Measurements from ENCODE around the gene ADAMTSL2.

Gene ADAMTSL2

DNA sequence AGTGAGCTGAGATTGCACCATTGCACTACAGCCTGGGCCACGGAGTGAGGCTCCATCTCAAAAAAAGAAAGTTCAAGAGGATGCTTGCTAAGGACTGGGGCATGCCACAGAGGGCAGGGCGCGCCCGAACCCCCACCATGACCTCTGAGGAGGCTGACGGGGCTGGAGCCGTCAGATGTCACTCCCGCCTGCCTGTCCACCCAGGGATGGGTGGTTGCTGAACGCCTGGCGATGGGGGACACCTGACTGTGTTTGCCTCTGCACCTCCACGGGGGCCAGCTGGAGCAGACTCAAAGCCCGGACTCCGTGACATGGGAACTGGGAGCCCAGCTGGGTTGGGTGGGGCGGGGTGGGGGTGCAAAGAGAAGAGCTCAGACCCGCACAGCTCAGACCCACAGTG lies 31.9 kb downstream of the ADAMTSL2 start:
- DNase-seq (ENCODE audit: low read depth, low spot score): no peak
- no peak overlapping the region for H3K4me3 ChIP-seq (ENCODE audit: low read length)

DNA sequence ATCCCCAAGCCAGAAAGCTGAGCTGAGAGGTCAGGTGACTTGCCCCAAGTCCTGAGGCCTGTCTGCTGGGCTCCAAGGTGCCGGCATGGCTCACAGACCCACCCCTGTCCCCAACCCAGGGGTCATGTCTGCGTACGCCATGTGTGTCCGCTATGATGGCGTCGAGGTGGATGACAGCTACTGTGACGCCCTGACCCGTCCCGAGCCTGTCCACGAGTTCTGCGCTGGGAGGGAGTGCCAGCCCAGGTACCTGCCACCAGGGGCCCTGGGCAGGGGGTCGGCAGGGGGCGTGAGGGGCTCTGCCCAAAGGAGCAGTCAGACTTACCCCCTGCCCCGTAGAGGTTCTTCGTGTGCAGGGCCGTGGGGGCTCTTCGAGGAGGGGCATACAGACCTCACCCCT lies 32.3 kb downstream of the ADAMTSL2 start:
- no peak for DNase-seq (ENCODE audit: low read depth, low spot score)
- H3K4me3 ChIP-seq (ENCODE audit: low read length): no peak overlapping the region

GRCh38 chr9:133568186-133568585 lies 33.7 kb downstream of the ADAMTSL2 start:
- DNase-seq (ENCODE audit: low read depth, low spot score): no peak
- H3K4me3 ChIP-seq (ENCODE audit: low read length): no peak overlapping the region

- no peak for DNase-seq (ENCODE audit: low read depth, low spot score)
- H3K4me3 ChIP-seq (ENCODE audit: low read length): no peak overlapping the region
These were observed 34.7 kb downstream of the ADAMTSL2 start for GRCh38 chr9:133569121-133569785.

DNA sequence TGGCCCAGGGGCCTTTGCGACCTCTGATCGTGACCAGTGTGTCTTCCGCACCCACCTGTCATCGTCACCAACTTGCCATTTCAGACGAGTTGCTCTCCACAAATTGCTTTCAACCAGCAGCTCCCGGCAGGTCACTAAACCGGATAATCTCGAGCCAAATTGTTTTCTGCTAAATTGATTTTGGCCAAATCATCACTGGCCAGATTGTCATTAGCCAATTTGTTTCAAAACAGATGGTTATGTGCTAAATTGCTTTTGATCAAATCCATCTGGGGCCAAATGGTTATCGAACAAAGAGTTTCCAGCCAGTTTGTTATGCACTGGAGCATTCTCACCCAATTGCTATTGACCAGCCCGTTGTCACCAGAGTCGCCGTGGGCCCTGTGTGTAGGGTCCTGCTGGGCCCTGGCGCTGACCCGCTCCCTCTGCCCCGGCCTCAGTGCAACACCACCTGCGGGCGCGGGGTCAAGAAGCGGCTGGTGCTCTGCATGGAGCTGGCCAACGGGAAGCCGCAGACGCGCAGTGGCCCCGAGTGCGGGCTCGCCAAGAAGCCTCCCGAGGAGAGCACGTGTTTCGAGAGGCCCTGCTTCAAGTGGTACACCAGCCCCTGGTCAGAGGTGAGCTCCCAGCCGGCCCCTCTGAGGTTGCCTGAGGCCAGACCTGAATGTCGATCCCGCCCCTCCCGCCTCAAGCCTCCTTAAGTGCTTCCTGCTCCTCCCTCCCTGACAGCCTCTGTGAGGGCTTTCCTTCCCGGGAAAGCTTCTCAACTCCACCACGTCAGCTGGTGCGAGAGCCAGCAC lies 35.6 kb downstream of the ADAMTSL2 start:
- DNase-seq (ENCODE audit: low read depth, low spot score): no peak

GRCh38 chr9:133570691-133571080 lies 36.2 kb downstream of the ADAMTSL2 start:
- DNase-seq (ENCODE audit: low read depth, low spot score): no peak
- H3K4me3 ChIP-seq (ENCODE audit: low read length): no peak overlapping the region

More for the DNA sequence above, 35.6 kb downstream of the ADAMTSL2 start:
- H3K4me3 ChIP-seq (ENCODE audit: low read length): no peak overlapping the region

- H3K4me3 ChIP-seq (ENCODE audit: low read length): no peak overlapping the region
- DNase-seq (ENCODE audit: low read depth, low spot score): no peak
These were observed 36.9 kb downstream of the ADAMTSL2 start for GRCh38 chr9:133571391-133571890.

- no peak overlapping the region for H3K4me3 ChIP-seq (ENCODE audit: low read length)
- DNase-seq (ENCODE audit: low read depth, low spot score): no peak
These were observed 37.5 kb downstream of the ADAMTSL2 start for GRCh38 chr9:133571896-133572595.

DNA sequence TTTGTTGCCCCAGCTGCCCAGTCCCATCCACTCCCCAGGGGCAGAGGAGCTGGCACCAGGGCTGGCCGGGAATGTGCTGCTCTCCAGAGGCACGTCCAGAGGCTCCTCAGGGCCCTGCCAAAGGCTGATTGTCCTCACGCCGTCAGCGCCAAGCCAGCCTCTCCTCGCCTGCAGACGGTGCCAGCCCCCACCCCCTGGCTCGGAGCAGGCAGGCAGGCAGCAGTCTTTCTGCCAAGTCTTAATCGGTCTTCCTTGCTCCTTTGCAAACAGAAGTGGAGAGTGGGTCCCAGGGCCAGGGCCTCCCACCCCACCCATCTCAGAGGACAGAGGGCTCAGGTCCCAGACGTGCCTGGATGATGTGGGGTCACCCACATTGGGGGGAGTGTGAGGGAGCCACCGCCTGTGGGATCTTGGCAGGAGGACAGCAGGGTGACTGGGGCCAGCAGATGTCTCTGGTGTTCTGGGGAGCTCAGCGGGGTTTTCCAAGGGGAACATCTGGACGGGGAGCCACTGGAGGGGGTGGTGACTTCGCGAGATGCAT lies 38.4 kb downstream of the ADAMTSL2 start:
- no peak overlapping the region for H3K4me3 ChIP-seq (ENCODE audit: low read length)

DNA sequence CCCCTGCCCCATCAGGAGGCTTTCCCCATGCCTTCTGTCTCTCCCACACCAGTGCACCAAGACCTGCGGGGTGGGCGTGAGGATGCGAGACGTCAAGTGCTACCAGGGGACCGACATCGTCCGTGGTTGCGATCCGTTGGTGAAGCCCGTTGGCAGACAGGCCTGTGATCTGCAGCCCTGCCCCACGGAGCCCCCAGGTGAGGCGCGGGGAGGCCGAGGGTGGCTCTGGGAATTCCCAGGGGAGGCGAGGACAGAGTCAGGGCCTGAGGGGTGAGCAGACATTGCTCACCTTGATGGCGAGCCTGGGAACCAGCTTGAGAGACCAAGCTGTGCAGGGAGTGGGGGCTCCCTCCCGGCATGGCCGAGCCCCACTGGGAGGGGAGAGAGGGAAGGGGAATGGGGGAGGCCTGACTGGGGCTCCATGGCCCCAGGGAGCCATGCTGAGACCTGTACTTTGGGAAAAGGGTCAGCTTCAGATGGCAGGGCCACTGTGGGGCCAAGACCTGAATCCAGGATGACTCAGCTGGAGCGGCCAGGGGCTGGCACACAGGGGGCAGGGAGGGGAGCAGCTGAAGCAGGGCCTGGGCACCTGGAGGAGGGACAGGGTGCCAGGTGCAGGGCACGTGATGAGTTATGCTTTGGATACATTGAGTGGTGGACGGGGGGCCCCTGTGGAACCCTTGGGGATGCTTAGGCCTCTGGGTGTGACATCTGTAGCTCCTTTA lies 39.4 kb downstream of the ADAMTSL2 start:
- H3K4me3 ChIP-seq (ENCODE audit: low read length): no peak overlapping the region
- DNase-seq (ENCODE audit: low read depth, low spot score): no peak

More for the DNA sequence above, 38.4 kb downstream of the ADAMTSL2 start:
- no peak for DNase-seq (ENCODE audit: low read depth, low spot score)

- no peak for DNase-seq (ENCODE audit: low read depth, low spot score)
- H3K4me3 ChIP-seq (ENCODE audit: low read length): no peak overlapping the region
These were observed 40.3 kb downstream of the ADAMTSL2 start for GRCh38 chr9:133574771-133575170.

DNA sequence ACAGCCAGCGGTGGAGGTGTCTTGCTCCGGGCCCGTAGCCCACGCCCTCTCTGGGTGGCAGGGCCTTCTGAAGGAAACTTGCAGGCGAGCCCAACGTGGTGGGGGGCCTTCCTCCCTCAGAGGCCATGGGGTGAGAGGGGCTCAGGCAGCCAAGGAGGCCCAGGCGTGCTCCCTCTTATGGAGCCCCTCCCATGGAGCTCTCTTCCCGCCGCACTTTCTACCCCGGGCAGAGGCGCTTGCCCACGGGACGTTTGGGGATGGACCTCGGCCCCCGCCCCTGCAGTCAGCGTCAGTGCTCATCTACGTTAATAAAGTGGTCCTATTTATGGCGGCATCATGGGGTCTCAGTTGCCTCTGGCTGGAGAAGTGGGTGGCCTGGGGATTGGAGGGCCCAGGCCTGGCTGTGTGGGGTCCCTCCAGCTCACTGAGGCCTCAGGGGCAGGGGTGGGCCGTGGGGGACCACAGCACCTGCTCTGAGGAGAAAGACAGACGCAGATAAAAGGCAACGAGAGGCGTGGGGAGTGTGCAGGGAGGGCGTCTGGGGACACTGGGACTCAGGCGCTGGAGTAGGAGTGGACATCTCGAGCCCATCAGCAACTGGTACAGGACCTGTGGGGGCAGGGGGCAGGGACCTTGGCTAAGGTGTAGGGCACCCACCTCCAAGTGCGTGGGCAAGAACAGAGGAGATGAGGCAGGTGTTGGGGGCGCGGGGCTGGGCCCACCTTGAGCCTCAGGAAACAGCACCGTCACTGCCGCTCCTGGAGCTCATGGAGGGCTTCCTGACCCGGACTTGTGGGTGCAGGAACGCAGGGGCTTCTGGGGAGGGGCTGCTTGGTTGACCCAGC lies 40.9 kb downstream of the ADAMTSL2 start:
- H3K4me3 ChIP-seq (ENCODE audit: low read length): no peak overlapping the region
- DNase-seq (ENCODE audit: low read depth, low spot score): no peak

GRCh38 chr9:133576031-133576874 lies 41.7 kb downstream of the ADAMTSL2 start:
- DNase-seq (ENCODE audit: low read depth, low spot score): no peak
- no peak overlapping the region for H3K4me3 ChIP-seq (ENCODE audit: low read length)

- no peak for DNase-seq (ENCODE audit: low read depth, low spot score)
- H3K4me3 ChIP-seq (ENCODE audit: low read length): no peak overlapping the region
These were observed 42.6 kb downstream of the ADAMTSL2 start for GRCh38 chr9:133576875-133577736.

DNA sequence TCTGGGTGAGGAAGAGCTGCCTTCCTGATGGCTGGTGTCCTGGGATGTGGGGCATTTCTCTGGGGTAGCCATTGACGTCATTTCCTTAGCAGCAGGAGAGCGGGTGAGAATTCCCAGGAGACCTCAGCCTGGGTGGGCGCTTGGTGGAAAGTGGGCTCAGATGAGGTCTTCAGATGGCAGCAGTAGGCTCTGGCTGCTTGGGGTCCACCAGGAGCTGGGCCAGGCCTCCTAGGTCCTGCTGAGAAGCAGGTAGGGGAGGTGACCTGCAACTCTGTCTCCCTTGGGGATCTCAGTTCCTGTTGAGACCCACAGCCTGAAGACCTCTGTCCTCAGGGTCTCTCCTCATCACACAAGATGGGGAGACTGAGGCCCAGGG lies 43.2 kb downstream of the ADAMTSL2 start:
- no peak overlapping the region for H3K4me3 ChIP-seq (ENCODE audit: low read length)
- no peak for DNase-seq (ENCODE audit: low read depth, low spot score)

Data from Jurkat, Clone E6-1 (cell line).